H9 (cell line): Measurements from ENCODE around the gene FOXL1. TPM values are rescaled to one million over a fixed set of nuclear protein-coding genes. Genes with fewer than 3 reads are reported as not detected.

Experiments
- DNase-seq: peaks from one replicate; pipeline ENCODE4 v3.0.0-alpha.2; 2017
- H2AFZ ChIP-seq: one replicate; pipeline ENCODE4 v1.6.1; 2013; ENCODE audit warnings: mild to moderate bottlenecking, low read length, control low read depth, moderate library complexity
- H2AK5ac ChIP-seq: 2 replicates; pipeline ENCODE4 v1.6.1; 2013; ENCODE audit warnings: low read length, control low read depth, mixed read lengths; ENCODE audit not compliant: insufficient read length
- H2BK120ac ChIP-seq: one replicate; pipeline ENCODE4 v1.6.1; 2013; ENCODE audit warnings: low read depth, mild to moderate bottlenecking, low read length, control low read depth, inconsistent platforms; ENCODE audit not compliant: poor library complexity, severe bottlenecking
- H2BK12ac ChIP-seq: 2 replicates; pipeline ENCODE4 v1.6.1; 2013; ENCODE audit warnings: low read length, control low read depth, mixed read lengths, low read depth; ENCODE audit not compliant: insufficient read length
- H2BK15ac ChIP-seq: 2 replicates; pipeline ENCODE4 v1.6.1; 2013; ENCODE audit warnings: low read depth, low read length, control low read depth
- H2BK20ac ChIP-seq: one replicate; pipeline ENCODE4 v1.6.1; 2013; ENCODE audit warnings: low read depth, mild to moderate bottlenecking, low read length, control low read depth, inconsistent platforms; ENCODE audit not compliant: poor library complexity, severe bottlenecking
- H2BK5ac ChIP-seq: 2 replicates; pipeline ENCODE4 v1.6.1; 2013; ENCODE audit warnings: low read length, control low read depth, mixed read lengths; ENCODE audit not compliant: insufficient read length
- H3K14ac ChIP-seq: 2 replicates; pipeline ENCODE4 v1.6.1; 2013; ENCODE audit warnings: low read length, control low read depth; ENCODE audit not compliant: insufficient read depth
- H3K18ac ChIP-seq: 2 replicates; pipeline ENCODE4 v1.6.1; 2013; ENCODE audit warnings: low read depth, mild to moderate bottlenecking, mixed read lengths, low read length, control low read depth; ENCODE audit not compliant: insufficient read length
- H3K23ac ChIP-seq: 2 replicates; pipeline ENCODE4 v1.6.1; 2013; ENCODE audit warnings: low read length, control low read depth, mixed read lengths, low read depth; ENCODE audit not compliant: insufficient read length
- H3K23me2 ChIP-seq: 2 replicates; pipeline ENCODE4 v1.6.1; 2013; ENCODE audit warnings: low read depth, mild to moderate bottlenecking, mixed read lengths, low read length, control low read depth; ENCODE audit not compliant: insufficient read length, poor library complexity, severe bottlenecking
- H3K27ac ChIP-seq: 2 replicates; pipeline ENCODE4 v1.5.1; 2013; ENCODE audit warnings: low read length, control low read depth, mixed read lengths, low read depth; ENCODE audit not compliant: insufficient read length
- H3K27me3 ChIP-seq: 2 replicates; pipeline ENCODE4 v1.6.1; 2013; ENCODE audit warnings: low read length, control low read depth, inconsistent platforms; ENCODE audit not compliant: insufficient read depth
- H3K4ac ChIP-seq: 2 replicates; pipeline ENCODE4 v1.6.1; 2013; ENCODE audit warnings: low read depth, mild to moderate bottlenecking, control low read depth, inconsistent platforms, low read length, moderate library complexity
- H3K4me1 ChIP-seq: 2 replicates; pipeline ENCODE4 v1.6.1; 2013; ENCODE audit warnings: low read length, control low read depth, inconsistent platforms; ENCODE audit not compliant: insufficient read depth
- H3K4me2 ChIP-seq: 2 replicates; pipeline ENCODE4 v1.6.1; 2013; ENCODE audit warnings: low read length, control low read depth, mixed read lengths; ENCODE audit not compliant: insufficient read length, insufficient read depth
- H3K56ac ChIP-seq: 2 replicates; pipeline ENCODE4 v1.6.1; 2013; ENCODE audit warnings: low read depth, mild to moderate bottlenecking, mixed read lengths, low read length, control low read depth; ENCODE audit not compliant: insufficient read length
- H3K79me1 ChIP-seq: 2 replicates; pipeline ENCODE4 v1.6.1; 2013; ENCODE audit warnings: low read depth, mild to moderate bottlenecking, moderate library complexity, low read length, control low read depth, inconsistent platforms; ENCODE audit not compliant: insufficient read depth, poor library complexity, severe bottlenecking
- H3K79me2 ChIP-seq: 2 replicates; pipeline ENCODE4 v1.6.1; 2013; ENCODE audit warnings: low read length, control low read depth, inconsistent platforms; ENCODE audit not compliant: insufficient read depth
- H3K9ac ChIP-seq: 2 replicates; pipeline ENCODE4 v1.6.1; 2013; ENCODE audit warnings: low read length, control low read depth, mixed read lengths; ENCODE audit not compliant: insufficient read length; ENCODE audit errors: extremely low read depth
- H3K9me3 ChIP-seq: one replicate; pipeline ENCODE4 v1.6.1; 2013; ENCODE audit warnings: low read depth, low read length, inconsistent platforms; ENCODE audit not compliant: control insufficient read depth
- H3T11ph ChIP-seq: one replicate; pipeline ENCODE4 v1.6.1; 2013; ENCODE audit warnings: mild to moderate bottlenecking, low read length, control low read depth, inconsistent platforms
- H4K20me1 ChIP-seq: one replicate; pipeline ENCODE4 v1.6.1; 2013; ENCODE audit not compliant: control insufficient read depth, insufficient read length, insufficient read depth
- H4K5ac ChIP-seq: 2 replicates; pipeline ENCODE4 v1.6.1; 2013; ENCODE audit warnings: low read depth, mild to moderate bottlenecking, mixed read lengths, low read length, control low read depth; ENCODE audit not compliant: insufficient read length
- H4K8ac ChIP-seq: replicated peaks from 2 replicates; pipeline ENCODE4 v1.6.1; 2013; ENCODE audit warnings: low read length, control low read depth, mixed read lengths, low read depth; ENCODE audit not compliant: insufficient read length
- H4K91ac ChIP-seq: 2 replicates; pipeline ENCODE4 v1.6.1; 2013; ENCODE audit warnings: low read depth, mild to moderate bottlenecking, moderate library complexity, mixed read lengths, low read length, control low read depth; ENCODE audit not compliant: insufficient read length
- H3K27ac Mint-ChIP-seq, 3 experiments: 2 replicates in 2 of 3; 3 replicates in 1 of 3; pipeline ENCODE4 v1.8.0; 2020 to 2021; ENCODE audit warnings: mixed read lengths in 3 of 3, mild to moderate bottlenecking in 1 of 3, moderate library complexity in 1 of 3
- H3K27me3 Mint-ChIP-seq: 2 replicates; pipeline ENCODE4 v1.8.0; 2021; ENCODE audit warnings: low read depth, mild to moderate bottlenecking, moderate library complexity, mixed read lengths
- H3K36me3 Mint-ChIP-seq, 3 experiments: 2 replicates in 2 of 3; 3 replicates in 1 of 3; pipeline ENCODE4 v1.8.0; 2020 to 2021; ENCODE audit warnings: low read depth in 3 of 3, mixed read lengths in 3 of 3; ENCODE audit not compliant: insufficient read depth in 1 of 3
- H3K4me1 Mint-ChIP-seq, 2 experiments: 2 replicates each; pipeline ENCODE4 v1.8.0; 2020; ENCODE audit warnings: mixed read lengths in 2 of 2
- H3K4me3 Mint-ChIP-seq, 2 experiments: 2 replicates in 1 of 2; 3 replicates in 1 of 2; pipeline ENCODE4 v1.8.0; 2020 to 2021; ENCODE audit warnings: mild to moderate bottlenecking in 2 of 2, mixed read lengths in 2 of 2, moderate library complexity in 1 of 2
- H3K9me3 Mint-ChIP-seq, 2 experiments: 2 replicates in 1 of 2; 3 replicates in 1 of 2; pipeline ENCODE4 v1.8.0; 2020; ENCODE audit warnings: mild to moderate bottlenecking in 2 of 2, mixed read lengths in 2 of 2, moderate library complexity in 1 of 2
- WGBS: extraction: QIAGEN DNeasy Blood & Tissue Kit; methylation state at CpG from one replicate; pipeline ENCODE4 v1.1.7; 2013; ENCODE audit warnings: missing lambda C conversion rate, low lambda C conversion rate, mixed read lengths; ENCODE audit not compliant: insufficient read length; ENCODE audit errors: extremely low coverage; 5-methylcytosine and 5-hydroxymethylcytosine counted together
- total RNA-seq: library from RNA; stranded (reverse); gene quantifications from 2 replicates; pipeline ENCODE4 v1.2.1, GENCODE V29; 2021
- TF ChIP-seq, protein P1 (sequence below): fragments of 200-600 bp; sonication (generic); conservative IDR thresholded peaks from 3 replicates; pipeline ENCODE4 v1.8.0; 2021; ENCODE audit warnings: antibody characterized with exemption, mild to moderate bottlenecking

The FOXL1 gene
- total RNA-seq, 1 experiment from 2014 or later: 0.09 TPM

GRCh38 chr16:86553356-86553755 lies 25.0 kb upstream of the FOXL1 start:
- peaks cover 0 to 11% of the 10 kb centered on the region in 2 experiments; a peak in 2 of 4 replicates for H3K4me1 Mint-ChIP-seq

More at GRCh38 chr16:86553356-86553755, 25.0 kb upstream of the FOXL1 start:
- no peak overlapping the region for H2BK12ac ChIP-seq
- H3K56ac ChIP-seq: no peak overlapping the region
- H3K27ac Mint-ChIP-seq: no peak overlapping the region
- H3K4me3 Mint-ChIP-seq: no peak overlapping the region
- no peak overlapping the region for H4K91ac ChIP-seq
- no peaks in the 10 kb centered on the region; the same call in none of the 2 replicates for H3K27me3 Mint-ChIP-seq
- no peak overlapping the region for H4K8ac ChIP-seq
- no peaks in the 10 kb centered on the region; a peak in 1 of 5 replicates for H3K9me3 Mint-ChIP-seq
- H4K20me1 ChIP-seq: no peaks in the 10 kb centered on the region
- no peak overlapping the region for H3K18ac ChIP-seq
- no peak overlapping the region for H2AK5ac ChIP-seq
- H3K4me2 ChIP-seq: no peak overlapping the region
- DNase-seq: no peak
- H3K14ac ChIP-seq: no peak overlapping the region
- no peak overlapping the region for H2BK20ac ChIP-seq
- H3K23ac ChIP-seq: no peak overlapping the region
- no peak overlapping the region for H2AFZ ChIP-seq
- no peak overlapping the region for H4K5ac ChIP-seq
- no peaks in the 10 kb centered on the region for H3K79me1 ChIP-seq
- no peaks in the 10 kb centered on the region for H3K9me3 ChIP-seq
- H3T11ph ChIP-seq: no peak overlapping the region
- no peak overlapping the region for H2BK15ac ChIP-seq
- H3K27ac ChIP-seq: no peak overlapping the region
- WGBS: no CpG with 5 or more reads among the region's 22 CpGs
- H3K23me2 ChIP-seq: peaks cover 6% of the 10 kb centered on the region
- H3K27me3 ChIP-seq: no peaks in the 10 kb centered on the region
- no peak overlapping the region for H2BK120ac ChIP-seq
- H2BK5ac ChIP-seq: no peak overlapping the region
- H3K36me3 Mint-ChIP-seq: no peaks in the 10 kb centered on the region
- H3K4me1 ChIP-seq: no peaks in the 10 kb centered on the region
- no peak overlapping the region for H3K4ac ChIP-seq
- TF ChIP-seq, protein P1, sequence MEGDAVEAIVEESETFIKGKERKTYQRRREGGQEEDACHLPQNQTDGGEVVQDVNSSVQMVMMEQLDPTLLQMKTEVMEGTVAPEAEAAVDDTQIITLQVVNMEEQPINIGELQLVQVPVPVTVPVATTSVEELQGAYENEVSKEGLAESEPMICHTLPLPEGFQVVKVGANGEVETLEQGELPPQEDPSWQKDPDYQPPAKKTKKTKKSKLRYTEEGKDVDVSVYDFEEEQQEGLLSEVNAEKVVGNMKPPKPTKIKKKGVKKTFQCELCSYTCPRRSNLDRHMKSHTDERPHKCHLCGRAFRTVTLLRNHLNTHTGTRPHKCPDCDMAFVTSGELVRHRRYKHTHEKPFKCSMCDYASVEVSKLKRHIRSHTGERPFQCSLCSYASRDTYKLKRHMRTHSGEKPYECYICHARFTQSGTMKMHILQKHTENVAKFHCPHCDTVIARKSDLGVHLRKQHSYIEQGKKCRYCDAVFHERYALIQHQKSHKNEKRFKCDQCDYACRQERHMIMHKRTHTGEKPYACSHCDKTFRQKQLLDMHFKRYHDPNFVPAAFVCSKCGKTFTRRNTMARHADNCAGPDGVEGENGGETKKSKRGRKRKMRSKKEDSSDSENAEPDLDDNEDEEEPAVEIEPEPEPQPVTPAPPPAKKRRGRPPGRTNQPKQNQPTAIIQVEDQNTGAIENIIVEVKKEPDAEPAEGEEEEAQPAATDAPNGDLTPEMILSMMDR: no peak
- H3K9ac ChIP-seq: no peak overlapping the region
- H3K79me2 ChIP-seq: no peaks in the 10 kb centered on the region
